A673 (cell line): ENCODE results near the gene MGMT. TPM values are rescaled to one million over a fixed set of nuclear protein-coding genes. Genes with fewer than 3 reads are reported as not detected.

ENCODE experiments used
- BruUV-seq: library from RNA; stranded (reverse); fragments of 400-500 nt; replicated peaks from 2 replicates; lab custom pipeline; 2021; lab: Mats Ljungman, UMichigan
- CTCF ChIA-PET: fragments of 300-600 bp; sonication (Branson Sonifier 250); formaldehyde crosslinking; loops from one replicate; lab custom pipeline; 2022; ENCODE audit warnings: antibody characterized with exemption; lab: Charles Lee
- POLR2A ChIA-PET: fragments of 300-600 bp; sonication (Branson Sonifier 250); formaldehyde crosslinking; loops from one replicate; lab custom pipeline; 2022; ENCODE audit warnings: antibody characterized with exemption; ENCODE audit not compliant: low non-redundant PET; lab: Charles Lee
- DNase-seq: peaks from one replicate; pipeline ENCODE4 v3.0.0-alpha.2; 2015; ENCODE audit warnings: low spot score
- H3K27ac ChIP-seq: fragments of 200-600 bp; sonication (generic); 2 replicates; pipeline ENCODE4 v1.5.1; 2016; ENCODE audit warnings: mixed run types, low read depth, mild to moderate bottlenecking, mixed read lengths, antibody characterized with exemption, low read length; ENCODE audit not compliant: poor library complexity, severe bottlenecking
- H3K27me3 ChIP-seq: fragments of 200-600 bp; sonication (generic); replicated peaks from 2 replicates; pipeline ENCODE4 v1.6.1; 2017; ENCODE audit warnings: mixed run types, low read depth, mild to moderate bottlenecking, mixed read lengths, antibody characterized with exemption, low read length; ENCODE audit not compliant: insufficient read depth, poor library complexity
- H3K36me3 ChIP-seq: fragments of 200-600 bp; sonication (generic); 2 replicates; pipeline ENCODE4 v1.6.1; 2016; ENCODE audit warnings: mixed run types, mild to moderate bottlenecking, mixed read lengths, antibody characterized with exemption, low read length; ENCODE audit not compliant: insufficient read depth, poor library complexity, severe bottlenecking
- H3K4me1 ChIP-seq: fragments of 200-600 bp; sonication (generic); 2 replicates; pipeline ENCODE4 v1.6.1; 2017; ENCODE audit warnings: mixed run types, mild to moderate bottlenecking, mixed read lengths, antibody characterized with exemption, low read length; ENCODE audit not compliant: insufficient read depth, poor library complexity, severe bottlenecking
- H3K4me3 ChIP-seq: fragments of 200-600 bp; sonication (generic); 2 replicates; pipeline ENCODE4 v1.5.1; 2016; ENCODE audit warnings: low read depth, mixed run types, mild to moderate bottlenecking, mixed read lengths, low read length; ENCODE audit not compliant: poor library complexity, severe bottlenecking
- H3K9me3 ChIP-seq: fragments of 200-600 bp; sonication (generic); 2 replicates; pipeline ENCODE4 v1.6.1; 2016; ENCODE audit warnings: mixed run types, low read depth, mild to moderate bottlenecking, mixed read lengths, antibody characterized with exemption, low read length; ENCODE audit not compliant: poor library complexity, severe bottlenecking
- EZH2 ChIP-seq: fragments of 200-600 bp; sonication (generic); IDR thresholded peaks from 2 replicates; pipeline ENCODE4 v1.6.1; 2017; ENCODE audit warnings: borderline replicate concordance, low read depth, mild to moderate bottlenecking, mixed read lengths, antibody characterized with exemption, low read length; ENCODE audit not compliant: poor library complexity, severe bottlenecking
- intact Hi-C: fragments of 100-400 bp; cut with micrococcal nuclease; formaldehyde crosslinking; loops from one replicate; pipeline ENCODE4 v1.10.0; 2022; ENCODE audit not compliant: unreplicated experiment
- total RNA-seq: library from RNA; stranded (reverse); gene quantifications from 2 replicates; pipeline ENCODE4 v1.2.3, GENCODE V29; 2021
- TF ChIP-seq, protein P1 (sequence below): fragments of 300-800, 200-600 bp; sonication (generic); conservative IDR thresholded peaks from 2 replicates; pipeline ENCODE4 v1.5.1; 2017; ENCODE audit warnings: low read depth, mild to moderate bottlenecking, antibody characterized with exemption, low read length, moderate library complexity, mixed read lengths

MGMT gene
- total RNA-seq, 1 experiment from 2014 or later: 19.5 TPM

DNA sequence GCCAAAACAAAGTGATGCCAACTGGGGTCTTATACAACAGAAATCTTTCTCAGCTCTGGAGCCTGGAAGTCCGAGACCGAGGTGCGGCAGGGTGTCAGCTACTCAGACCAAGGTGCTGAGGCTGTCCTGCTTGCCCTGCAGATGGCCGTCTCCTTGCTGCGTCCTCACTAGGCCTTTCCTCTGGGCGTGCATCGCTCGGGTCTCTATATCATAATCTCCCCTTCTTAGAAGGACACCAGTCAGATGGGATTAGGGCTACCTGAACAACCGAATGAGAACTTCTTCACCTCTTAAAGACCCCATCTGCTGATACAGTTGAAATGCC, 252.3 kb downstream of the MGMT start:
- no peak for DNase-seq
- Histone ChIP-seq H3K9me3 (peaks cover 8% of the 10 kb centered on the region), H3K4me1 (no peaks in the 10 kb centered on the region), H3K4me3 (no peak overlapping the region), H3K27me3 (no peaks in the 10 kb centered on the region), H3K27ac (no peak overlapping the region), H3K36me3 (peaks cover 2% of the 10 kb centered on the region)
- TF ChIP-seq, protein P1, sequence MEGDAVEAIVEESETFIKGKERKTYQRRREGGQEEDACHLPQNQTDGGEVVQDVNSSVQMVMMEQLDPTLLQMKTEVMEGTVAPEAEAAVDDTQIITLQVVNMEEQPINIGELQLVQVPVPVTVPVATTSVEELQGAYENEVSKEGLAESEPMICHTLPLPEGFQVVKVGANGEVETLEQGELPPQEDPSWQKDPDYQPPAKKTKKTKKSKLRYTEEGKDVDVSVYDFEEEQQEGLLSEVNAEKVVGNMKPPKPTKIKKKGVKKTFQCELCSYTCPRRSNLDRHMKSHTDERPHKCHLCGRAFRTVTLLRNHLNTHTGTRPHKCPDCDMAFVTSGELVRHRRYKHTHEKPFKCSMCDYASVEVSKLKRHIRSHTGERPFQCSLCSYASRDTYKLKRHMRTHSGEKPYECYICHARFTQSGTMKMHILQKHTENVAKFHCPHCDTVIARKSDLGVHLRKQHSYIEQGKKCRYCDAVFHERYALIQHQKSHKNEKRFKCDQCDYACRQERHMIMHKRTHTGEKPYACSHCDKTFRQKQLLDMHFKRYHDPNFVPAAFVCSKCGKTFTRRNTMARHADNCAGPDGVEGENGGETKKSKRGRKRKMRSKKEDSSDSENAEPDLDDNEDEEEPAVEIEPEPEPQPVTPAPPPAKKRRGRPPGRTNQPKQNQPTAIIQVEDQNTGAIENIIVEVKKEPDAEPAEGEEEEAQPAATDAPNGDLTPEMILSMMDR: no peak
- no peak for TF ChIP-seq EZH2
- ChIA-PET POLR2A (no interaction called here), CTCF (no interaction called here)
- intact Hi-C loops: no loop called here
- BruUV-seq: no TSS peak

DNA sequence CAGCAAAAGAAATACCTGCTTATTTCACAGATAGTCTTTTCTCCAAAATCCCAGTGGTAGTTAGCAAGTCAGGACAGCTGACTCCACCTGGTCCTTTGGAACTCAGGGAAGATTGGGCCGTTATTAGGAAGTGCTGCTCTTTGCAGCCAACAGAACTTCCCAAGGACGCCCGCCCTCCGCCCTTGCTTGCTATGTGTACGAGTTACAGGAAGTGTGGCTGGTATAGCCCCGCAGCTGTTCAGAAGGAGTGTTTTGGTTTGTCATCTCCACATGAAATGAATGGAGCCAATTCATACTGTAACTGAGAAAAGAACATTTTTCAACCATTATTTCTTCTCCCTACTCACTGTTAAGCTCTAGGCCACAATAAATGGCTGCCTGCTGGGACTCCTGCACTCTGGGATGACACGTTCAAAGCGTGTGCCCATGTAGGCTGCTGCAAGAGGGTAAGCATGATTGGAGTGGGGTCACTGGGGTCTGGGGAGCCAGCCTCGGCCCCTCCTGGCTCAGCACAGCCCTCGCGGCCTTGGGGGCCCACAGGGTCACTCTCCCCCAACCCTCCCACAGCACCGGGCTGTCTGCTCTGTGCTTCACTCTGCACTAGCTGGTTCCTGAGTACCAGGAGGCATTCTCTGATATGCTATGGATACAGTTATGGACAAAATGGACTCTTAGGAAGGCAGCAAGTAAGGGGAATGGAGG, 253.0 kb downstream of the MGMT start:
- no peak for DNase-seq
- no TSS peak for BruUV-seq
- Histone ChIP-seq H3K9me3 (peaks cover 8% of the 10 kb centered on the region), H3K4me3 (no peak overlapping the region), H3K27me3 (no peaks in the 10 kb centered on the region), H3K4me1 (no peaks in the 10 kb centered on the region), H3K36me3 (peaks cover 2% of the 10 kb centered on the region), H3K27ac (no peak overlapping the region)
- intact Hi-C loops: no loop called here
- TF ChIP-seq, protein P1: no peak
- TF ChIP-seq EZH2: no peak
- ChIA-PET CTCF (no interaction called here), POLR2A (no interaction called here)

DNA sequence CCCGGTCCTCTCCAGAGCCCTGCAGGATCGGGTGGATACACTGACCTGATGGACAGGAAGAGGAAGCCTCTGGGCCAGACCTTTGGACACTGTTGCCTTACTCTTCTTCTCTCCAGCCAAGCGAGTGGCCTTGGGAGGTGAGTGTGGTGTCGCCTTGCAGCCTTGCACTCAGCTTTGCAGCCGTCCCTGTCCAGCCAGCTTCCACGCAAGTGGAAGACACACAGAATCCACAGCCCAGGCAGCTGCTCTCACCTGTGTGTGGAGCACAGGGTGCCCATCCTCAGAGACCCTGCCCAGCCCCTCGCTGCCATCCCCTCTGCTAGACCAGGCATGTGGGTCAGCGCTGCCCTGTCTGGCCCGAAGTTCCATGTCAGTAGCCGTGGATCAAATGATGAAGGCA, 258.0 kb downstream of the MGMT start:
- CTCF ChIA-PET: no interaction called here
- no peak for DNase-seq
- Histone ChIP-seq H3K4me3 (no peak overlapping the region), H3K4me1 (no peaks in the 10 kb centered on the region), H3K27ac (no peak overlapping the region), H3K27me3 (no peaks in the 10 kb centered on the region), H3K9me3 (peaks cover 16% of the 10 kb centered on the region), H3K36me3 (peaks cover 2% of the 10 kb centered on the region)
- no TSS peak for BruUV-seq
- POLR2A ChIA-PET: no interaction called here
- intact Hi-C loops: no loop called here
- TF ChIP-seq, protein P1: no peak
- no peak for TF ChIP-seq EZH2
